GM06990 (cell line): ENCODE results near the gene MOB2.

Source experiments
- DNase-seq: peaks from one replicate; pipeline ENCODE4 v3.0.0-alpha.2; 2011; ENCODE audit not compliant: insufficient read length; ENCODE audit errors: extremely low read depth
- H3K27me3 ChIP-seq: replicated peaks from 2 replicates; pipeline ENCODE4 v1.6.0; 2011; ENCODE audit warnings: low read length; ENCODE audit not compliant: control insufficient read depth, insufficient read depth
- H3K36me3 ChIP-seq: 2 replicates; pipeline ENCODE4 v1.5.1; 2011; ENCODE audit warnings: low read length; ENCODE audit not compliant: control insufficient read depth, insufficient read depth
- H3K4me3 ChIP-seq: replicated peaks from 2 replicates; pipeline ENCODE4 v1.5.1; 2011; ENCODE audit warnings: low read depth, mild to moderate bottlenecking, control low read depth, low read length
- TF ChIP-seq, protein P1 (sequence below): IDR thresholded peaks from 2 replicates; pipeline ENCODE4 v1.5.1; 2011; ENCODE audit warnings: low read length, control low read depth, mild to moderate bottlenecking, inconsistent platforms; ENCODE audit not compliant: insufficient read depth, poor library complexity, severe bottlenecking

The MOB2 gene

DNA sequence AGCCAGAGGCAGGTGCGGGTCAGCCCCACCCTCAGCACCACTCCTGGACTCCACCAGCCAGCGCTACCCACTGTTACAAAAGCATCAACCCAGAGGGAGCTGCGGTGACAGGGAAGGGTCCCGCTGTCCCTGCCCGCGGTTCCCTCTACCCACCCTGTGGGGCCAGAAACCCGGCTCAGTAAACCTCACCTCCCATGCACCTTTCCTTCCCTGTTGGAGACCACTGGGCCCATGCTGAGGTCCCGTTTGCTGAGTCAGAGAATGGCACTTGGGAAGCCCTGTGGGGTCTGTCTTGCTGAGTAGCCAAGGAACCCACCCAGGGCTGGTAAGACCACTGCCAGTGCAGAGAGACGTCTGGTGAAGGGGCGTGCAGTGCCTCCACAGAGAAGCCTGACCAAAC, 42.1 kb upstream of the MOB2 start:
- Histone ChIP-seq H3K27me3 (no peaks in the 10 kb centered on the region), H3K36me3 (peaks cover 3% of the 10 kb centered on the region), H3K4me3 (no peak overlapping the region)
- TF ChIP-seq, protein P1, sequence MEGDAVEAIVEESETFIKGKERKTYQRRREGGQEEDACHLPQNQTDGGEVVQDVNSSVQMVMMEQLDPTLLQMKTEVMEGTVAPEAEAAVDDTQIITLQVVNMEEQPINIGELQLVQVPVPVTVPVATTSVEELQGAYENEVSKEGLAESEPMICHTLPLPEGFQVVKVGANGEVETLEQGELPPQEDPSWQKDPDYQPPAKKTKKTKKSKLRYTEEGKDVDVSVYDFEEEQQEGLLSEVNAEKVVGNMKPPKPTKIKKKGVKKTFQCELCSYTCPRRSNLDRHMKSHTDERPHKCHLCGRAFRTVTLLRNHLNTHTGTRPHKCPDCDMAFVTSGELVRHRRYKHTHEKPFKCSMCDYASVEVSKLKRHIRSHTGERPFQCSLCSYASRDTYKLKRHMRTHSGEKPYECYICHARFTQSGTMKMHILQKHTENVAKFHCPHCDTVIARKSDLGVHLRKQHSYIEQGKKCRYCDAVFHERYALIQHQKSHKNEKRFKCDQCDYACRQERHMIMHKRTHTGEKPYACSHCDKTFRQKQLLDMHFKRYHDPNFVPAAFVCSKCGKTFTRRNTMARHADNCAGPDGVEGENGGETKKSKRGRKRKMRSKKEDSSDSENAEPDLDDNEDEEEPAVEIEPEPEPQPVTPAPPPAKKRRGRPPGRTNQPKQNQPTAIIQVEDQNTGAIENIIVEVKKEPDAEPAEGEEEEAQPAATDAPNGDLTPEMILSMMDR = no peak
- no peak for DNase-seq

DNA sequence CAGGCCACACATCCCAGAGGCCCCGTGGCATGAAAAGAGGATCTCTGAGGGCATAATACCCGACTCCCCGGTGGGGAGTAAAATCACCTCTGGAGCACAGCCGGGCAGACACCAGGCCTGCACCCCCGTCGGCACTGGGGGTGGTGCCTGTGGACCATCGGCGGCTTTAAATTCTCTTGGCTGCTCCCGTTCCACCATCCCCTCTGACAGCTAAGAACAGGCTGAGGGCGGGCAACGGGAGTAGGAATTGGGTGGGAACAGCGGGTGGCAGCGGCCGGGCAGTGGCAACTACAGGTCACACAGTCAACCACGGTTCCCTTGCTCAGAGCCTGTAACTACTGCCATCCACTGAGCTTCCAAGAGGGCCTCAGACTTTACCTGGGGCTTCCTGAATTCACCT, 40.2 kb upstream of the MOB2 start:
- TF ChIP-seq, protein P1 = no peak
- no peak overlapping the region for H3K4me3 ChIP-seq

DNA sequence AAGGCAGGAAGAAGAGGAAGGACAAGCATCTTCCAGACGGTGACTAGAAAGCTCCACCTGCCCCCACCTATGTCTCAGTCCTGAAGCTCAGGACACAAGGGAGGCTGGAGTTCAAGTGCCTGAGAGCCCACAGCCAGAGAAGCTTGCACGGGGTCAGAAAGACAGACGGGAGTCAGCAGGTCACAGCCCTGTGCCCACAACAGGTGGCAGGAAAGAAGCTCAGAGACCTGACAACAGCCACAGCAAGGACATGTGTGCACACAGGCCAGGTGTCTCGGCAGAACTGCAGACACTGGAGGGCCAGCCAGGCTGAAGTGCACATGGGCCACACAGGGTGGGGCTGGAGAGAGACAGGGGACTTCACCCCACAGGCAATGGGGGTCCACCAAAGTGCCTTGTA, 37.2 kb upstream of the MOB2 start:
- peaks cover 1% of the 10 kb centered on the region; the same call in 1 of the 2 replicates for H3K36me3 ChIP-seq
- TF ChIP-seq, protein P1 = no peak
- H3K4me3 ChIP-seq = no peak overlapping the region
- no peaks in the 10 kb centered on the region for H3K27me3 ChIP-seq
- no peak for DNase-seq

More for the DNA sequence above, 40.2 kb upstream of the MOB2 start:
- DNase-seq = no peak
- peaks cover 3% of the 10 kb centered on the region for H3K36me3 ChIP-seq
- H3K27me3 ChIP-seq = no peaks in the 10 kb centered on the region

DNA sequence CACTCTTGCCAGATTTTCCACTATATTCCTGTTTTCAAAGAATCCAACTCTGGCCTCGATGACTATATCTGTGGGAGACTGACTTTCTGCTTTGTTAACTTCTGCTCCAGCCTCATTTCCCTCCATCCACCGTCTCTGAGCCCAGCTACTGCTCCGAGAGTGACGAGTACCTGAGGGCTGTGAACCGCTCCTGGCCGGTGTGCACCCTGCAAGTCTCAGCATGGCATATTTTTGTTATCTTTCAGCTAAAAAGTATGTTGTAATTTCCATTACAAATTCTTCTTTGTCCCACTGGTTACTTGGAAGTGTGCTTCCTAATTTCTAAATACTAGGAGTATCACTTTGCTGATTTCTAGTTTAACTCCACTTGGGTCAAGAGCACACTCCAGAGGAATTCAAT, 36.5 kb upstream of the MOB2 start:
- Histone ChIP-seq H3K36me3 (peaks cover 1% of the 10 kb centered on the region; the same call in 1 of the 2 replicates), H3K27me3 (no peaks in the 10 kb centered on the region), H3K4me3 (no peak overlapping the region)
- no peak for DNase-seq
- TF ChIP-seq, protein P1 = no peak

DNA sequence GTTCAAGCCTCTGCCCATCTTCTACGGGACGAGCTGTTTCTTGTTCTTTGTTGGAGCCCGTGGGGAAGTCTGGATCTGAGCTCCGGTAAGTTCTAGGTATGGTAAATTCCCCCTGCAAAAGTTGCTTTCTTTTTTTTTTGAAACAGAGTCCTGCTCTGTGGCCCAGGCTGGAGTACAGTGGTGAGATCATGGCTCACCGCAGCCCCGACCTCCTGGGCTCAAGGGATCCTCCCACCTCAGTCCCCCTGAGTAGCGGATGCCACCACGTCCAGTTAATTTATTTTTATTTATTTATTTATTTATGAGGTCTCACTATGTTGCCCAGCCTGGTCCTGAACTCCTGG, 35.5 kb upstream of the MOB2 start:
- Histone ChIP-seq H3K36me3 (peaks cover 1% of the 10 kb centered on the region; the same call in 1 of the 2 replicates), H3K4me3 (peak overlapping the region; percentile 19; the same call in 1 of the 2 replicates), H3K27me3 (no peaks in the 10 kb centered on the region)
- no peak for DNase-seq
- TF ChIP-seq, protein P1 = no peak
